GM12874 (cell line): Measurements from ENCODE around the gene CAPN15.

ENCODE experiments used
- TF ChIP-seq, protein P1 (sequence below): IDR thresholded peaks from 2 replicates; pipeline ENCODE4 v1.5.1; 2011; ENCODE audit warnings: low read depth, mild to moderate bottlenecking, control low read depth, low read length, moderate library complexity; ENCODE audit not compliant: insufficient read depth

Gene CAPN15

DNA sequence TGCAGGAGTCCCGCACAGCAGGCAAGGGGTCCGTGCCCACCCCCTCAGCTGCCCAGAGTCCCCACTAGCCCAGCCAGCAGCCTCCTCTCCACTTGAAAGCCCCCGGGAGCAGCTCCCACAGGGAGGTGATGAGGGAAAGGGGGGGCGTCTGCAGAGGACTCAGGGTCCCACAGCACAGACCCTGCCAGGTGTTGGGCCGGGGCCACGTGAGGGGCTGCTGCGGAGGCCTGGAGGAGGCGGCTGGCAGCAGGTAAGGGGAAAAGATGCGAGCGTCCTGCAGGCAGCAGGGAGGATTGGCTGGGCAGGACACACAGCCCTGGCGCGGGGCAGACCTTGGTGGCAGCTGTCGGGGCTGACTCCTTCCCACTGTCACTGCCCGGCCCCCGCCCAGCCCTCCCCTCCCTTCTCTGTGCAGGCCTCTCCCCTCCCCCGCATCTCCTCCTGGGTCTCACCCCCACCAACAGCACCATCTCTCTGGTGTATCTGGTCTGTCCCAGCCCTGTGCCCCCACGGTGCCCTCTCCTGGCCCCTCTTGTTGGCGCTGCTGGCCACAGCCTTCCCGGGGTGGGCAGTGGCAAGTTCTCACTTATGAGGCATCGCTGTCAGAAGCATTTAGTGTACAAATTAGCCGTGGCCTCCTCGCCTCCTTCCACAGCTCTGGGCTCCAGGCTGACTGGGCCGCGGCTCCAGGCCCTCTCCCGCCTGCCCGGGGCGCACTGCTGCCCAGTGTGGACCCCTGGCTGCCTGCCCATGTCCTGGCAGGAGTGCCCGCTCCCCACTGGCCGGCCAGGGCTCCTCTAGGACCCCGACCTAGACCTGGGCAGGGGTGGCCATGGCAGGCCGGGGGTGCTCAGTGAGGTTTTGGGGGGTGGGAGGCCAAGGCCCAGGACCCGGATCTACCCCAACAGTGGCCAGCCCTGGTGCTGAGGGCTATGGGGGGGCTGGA lies 28.3 kb downstream of the CAPN15 start:
- TF ChIP-seq, protein P1, sequence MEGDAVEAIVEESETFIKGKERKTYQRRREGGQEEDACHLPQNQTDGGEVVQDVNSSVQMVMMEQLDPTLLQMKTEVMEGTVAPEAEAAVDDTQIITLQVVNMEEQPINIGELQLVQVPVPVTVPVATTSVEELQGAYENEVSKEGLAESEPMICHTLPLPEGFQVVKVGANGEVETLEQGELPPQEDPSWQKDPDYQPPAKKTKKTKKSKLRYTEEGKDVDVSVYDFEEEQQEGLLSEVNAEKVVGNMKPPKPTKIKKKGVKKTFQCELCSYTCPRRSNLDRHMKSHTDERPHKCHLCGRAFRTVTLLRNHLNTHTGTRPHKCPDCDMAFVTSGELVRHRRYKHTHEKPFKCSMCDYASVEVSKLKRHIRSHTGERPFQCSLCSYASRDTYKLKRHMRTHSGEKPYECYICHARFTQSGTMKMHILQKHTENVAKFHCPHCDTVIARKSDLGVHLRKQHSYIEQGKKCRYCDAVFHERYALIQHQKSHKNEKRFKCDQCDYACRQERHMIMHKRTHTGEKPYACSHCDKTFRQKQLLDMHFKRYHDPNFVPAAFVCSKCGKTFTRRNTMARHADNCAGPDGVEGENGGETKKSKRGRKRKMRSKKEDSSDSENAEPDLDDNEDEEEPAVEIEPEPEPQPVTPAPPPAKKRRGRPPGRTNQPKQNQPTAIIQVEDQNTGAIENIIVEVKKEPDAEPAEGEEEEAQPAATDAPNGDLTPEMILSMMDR: no peak

DNA sequence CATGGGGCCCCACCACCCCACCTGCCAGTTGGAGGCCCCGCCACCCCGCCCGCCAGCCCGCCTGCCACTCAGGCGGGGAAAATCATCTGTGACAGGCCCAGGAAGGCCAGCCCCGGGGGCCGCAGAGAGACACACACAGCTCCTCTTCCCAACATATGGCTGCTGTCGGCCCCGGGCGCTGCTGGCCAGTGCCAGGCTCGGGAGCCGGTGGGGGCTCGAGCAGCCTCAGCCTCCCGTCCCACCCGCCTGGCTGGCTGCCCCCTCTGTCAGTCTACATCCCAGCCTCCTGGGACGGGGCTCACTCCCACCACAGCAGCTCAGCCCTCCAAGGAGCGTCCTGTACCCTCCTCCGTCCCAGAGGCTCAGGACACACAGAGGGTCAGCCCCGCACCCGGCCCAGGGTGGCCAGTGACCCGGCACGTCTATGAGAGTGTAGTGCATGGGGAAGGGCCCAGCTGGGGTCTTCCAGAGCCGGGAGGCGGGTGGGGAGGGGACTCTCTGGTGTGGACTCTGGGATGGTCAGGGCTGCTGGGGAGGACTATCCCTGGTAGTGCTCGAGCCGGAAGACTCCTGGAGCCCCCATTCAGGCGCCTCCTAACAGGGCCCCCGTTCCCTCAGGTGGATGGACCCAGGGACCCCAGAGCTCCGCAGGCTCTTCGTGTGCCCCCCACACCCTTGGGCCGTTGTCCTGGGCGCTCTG lies 29.1 kb downstream of the CAPN15 start:
- TF ChIP-seq, protein P1: no peak

DNA sequence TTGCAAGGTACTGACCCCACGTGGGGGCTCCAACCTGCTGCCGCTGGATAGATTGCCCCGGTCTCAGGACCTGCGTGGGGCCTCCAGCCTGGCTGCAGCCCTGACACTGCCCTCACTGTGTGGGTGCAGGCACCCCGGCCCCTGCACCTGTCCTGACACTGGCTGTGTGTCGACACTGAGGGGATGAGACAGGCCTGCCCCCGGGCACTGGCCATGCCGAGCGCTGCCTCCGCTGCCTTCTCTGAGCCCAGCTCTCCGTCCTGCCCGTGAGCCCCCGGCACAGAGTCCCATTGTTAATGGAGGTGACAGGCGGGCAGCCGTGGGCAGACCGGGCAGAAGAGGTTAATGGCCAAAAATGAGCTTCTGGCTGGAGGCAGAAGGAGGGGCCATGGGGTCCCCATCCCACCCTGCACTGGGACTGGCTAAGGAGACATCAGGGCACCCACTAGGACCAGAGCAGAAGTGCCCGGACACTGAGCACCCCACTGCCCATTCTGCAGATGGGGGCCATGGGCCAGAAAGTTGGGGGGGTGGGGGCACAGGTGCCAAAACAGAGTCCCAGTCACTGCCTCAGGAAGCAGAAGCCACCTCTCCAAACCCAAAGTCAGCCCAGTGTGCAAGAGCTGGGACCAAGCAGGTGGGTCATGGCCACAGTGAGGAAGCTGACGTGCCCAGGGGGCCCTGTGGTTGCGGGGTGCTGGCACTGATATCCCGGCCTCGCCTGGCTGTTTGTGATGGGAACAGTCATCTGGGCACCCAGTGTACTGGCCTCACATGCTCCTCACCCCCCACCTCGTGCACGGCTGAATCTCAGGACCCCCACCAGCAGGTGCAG lies 30.2 kb downstream of the CAPN15 start:
- TF ChIP-seq, protein P1: no peak

DNA sequence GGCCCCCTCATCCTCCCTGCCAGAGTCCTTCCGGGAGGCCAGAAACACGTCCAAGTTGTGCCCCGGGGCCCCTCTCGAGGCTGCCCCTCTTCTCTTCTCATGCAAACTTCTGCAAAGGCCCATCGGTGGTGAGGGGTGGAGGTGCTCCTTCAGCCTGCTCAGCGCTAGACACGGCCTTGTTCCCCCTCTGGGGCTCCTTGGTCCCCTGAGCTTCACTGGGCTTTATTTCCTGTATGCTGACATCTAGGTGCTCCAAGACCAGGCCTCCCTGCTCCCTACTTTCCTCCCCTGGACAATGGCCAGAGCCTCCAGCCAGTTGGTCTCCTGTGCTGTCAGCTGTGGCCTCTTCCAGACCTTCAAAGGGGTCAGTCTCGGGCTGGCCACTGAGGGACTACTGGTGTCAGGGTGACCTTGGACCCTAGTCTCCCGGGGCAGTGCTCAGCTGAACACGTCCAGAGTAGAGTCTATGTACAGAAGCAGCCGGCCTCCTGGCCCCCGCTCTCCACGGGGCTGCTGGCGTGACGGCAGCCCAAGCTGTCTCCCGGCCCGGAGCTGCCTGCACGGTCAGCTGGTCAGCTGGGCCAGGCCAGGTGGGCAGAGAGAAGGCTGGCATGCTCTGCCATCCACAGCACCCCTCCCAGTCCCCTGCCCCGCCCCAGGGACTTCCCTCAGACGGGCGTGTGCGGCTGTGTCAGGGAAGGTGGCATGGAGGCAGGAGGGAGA lies 30.9 kb downstream of the CAPN15 start:
- TF ChIP-seq, protein P1: no peak

DNA sequence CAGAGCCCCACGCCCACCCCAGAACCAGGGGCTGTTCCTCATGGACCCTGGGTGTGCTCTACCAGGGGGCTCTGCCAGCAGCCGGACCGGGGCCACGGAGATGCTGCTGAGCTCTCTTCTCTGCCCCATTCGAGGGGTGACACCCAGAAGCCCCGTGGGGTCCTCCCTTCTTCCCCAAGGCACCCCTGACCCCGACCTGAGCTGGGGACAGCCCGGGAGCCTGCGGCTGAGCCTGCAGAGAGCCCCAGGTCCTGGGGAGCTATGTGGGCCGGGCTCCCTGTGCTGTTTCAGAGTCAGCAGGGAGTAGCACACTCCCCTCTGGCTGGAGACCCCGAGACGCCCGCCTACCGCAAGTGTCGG lies 31.5 kb downstream of the CAPN15 start:
- TF ChIP-seq, protein P1: no peak

DNA sequence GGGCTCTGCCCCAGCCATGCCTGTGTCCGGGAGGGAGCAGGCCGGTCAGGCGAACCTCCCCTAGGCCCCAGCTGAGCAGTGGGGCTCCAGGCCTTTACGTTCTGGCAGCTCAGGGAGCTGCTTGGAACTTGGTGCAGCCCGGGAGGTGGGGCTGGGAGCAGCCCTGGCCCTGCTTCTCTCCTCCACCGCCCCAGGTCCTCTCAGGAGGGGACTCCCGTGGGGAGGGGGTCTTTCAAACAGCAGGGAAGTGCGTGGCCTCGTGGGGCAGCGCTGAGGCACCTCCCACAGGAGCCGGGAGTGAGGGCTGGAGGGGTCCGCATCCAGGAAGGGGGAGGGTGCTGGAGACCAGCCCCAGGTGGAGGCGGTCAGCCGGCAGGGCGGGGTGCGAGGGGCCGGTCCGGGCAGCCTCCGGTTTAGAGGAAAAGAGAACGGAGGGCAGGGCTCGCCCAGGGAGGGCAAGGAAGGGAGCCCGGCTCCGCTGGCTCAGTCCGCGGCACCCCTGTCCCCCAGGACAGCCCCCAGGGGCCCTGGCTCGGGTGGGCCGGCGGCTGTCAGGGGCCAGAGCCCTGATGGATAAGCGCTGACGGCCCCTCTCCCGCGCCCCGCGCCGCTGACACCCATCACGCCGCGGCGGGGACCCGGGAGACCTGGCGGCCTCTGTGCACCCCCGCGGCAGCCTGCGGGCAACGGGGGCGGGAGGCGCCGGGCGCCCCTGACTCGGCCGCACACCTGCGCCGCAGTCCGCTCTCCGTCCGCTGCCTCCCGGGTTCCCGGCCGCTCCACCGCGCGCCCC lies 32.1 kb downstream of the CAPN15 start:
- TF ChIP-seq, protein P1: no peak
